ENCODE data around the gene GATA6.

The GATA6 gene

DNA sequence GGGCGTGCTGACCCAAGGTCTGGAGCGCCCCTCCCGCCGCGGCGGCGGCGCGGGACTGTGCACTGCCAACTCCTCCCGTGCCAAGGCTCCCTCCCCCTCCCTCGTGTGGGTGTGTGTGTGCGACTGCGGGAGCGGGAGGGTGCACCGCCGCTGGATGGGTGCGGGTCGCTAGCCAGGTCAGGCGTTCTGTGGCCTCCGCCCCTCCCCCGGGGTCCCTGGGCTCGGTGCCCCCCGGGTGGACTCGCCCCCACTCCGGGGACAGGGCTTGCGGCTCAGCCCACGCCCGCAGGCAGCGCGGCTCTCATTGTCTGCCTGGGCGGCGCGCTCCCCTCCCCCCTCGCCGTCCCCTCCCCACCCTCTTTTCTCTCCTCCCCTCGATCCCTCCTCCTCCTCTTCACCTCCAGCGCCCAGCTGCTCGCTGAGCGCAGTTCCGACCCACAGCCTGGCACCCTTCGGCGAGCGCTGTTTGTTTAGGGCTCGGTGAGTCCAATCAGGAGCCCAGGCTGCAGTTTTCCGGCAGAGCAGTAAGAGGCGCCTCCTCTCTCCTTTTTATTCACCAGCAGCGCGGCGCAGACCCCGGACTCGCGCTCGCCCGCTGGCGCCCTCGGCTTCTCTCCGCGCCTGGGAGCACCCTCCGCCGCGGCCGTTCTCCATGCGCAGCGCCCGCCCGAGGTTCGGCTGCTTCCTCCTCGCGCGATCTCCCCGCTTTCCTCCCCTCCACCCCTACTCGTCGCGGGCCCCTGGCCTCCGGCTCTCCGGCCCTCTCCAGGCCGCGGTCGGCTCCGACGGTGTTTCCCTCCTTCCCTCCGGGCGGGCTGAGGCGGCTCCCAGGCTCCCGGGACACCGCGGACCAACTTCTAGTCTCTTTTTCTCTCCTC, at the start of gene GATA6:
GATA6 (plus strand) TSS at position 579 of the 878 bp plus-strand sequence. CDS start 1,556 bp downstream, outside the sequence.
- H3K4me3 Mint-ChIP-seq = peak within 1 kb of the TSS; percentile 86
- H3K36me3 Mint-ChIP-seq = no peaks in the 10 kb centered on the region
- H3K27ac Mint-ChIP-seq = no peak within 1 kb of the TSS
- H3K9me3 Mint-ChIP-seq (ENCODE audit: low read depth) = no peaks in the 10 kb centered on the region
- peaks cover 27% of the 10 kb centered on the region for H3K4me1 Mint-ChIP-seq (ENCODE audit: low read depth)
- H3K27me3 Mint-ChIP-seq = peaks cover 38% of the 10 kb centered on the region

DNA sequence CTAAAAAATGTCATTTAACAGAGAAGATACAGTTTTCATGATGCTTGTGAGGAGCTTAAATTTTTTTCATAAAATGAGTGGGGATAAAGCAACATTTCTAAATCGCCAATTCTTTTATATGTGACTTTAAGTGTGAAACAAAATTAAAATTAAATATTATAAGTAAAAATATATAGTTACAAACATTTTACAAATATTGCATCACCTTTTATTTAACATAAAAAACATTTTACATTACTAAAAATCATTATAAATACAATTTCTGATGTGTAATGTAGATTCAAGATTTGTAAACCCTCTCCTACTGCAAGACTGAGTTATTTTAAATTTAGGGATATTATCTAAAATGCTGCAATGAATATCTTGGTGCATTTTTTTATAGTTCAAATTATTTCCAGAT, 44.4 kb upstream of the GATA6 start:
- H3K9me3 Mint-ChIP-seq (ENCODE audit: low read depth) = no peaks in the 10 kb centered on the region
- no peaks in the 10 kb centered on the region for H3K36me3 Mint-ChIP-seq
- H3K27me3 Mint-ChIP-seq = peaks cover 13% of the 10 kb centered on the region
- H3K27ac Mint-ChIP-seq = no peak overlapping the region
- no peaks in the 10 kb centered on the region for H3K4me1 Mint-ChIP-seq (ENCODE audit: low read depth)
- H3K4me3 Mint-ChIP-seq = no peak overlapping the region

DNA sequence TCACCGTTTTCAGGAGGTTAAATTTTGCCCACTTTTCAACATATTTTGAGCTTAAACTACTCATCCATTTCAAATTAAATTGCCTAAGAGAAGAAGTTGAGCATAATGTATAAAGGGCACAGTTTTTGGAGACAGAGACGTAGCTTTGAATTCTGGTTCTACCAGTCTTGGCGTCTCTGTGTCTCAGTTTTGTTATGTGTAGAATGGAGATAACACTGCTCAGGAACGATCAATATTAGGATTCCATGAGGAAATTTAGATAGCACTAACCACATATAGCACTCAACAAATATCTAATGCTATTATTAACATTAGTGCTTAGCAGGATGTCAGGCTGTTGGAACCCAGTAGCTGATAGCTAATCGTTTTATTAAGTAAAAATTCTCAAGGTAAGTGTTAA, 40.4 kb upstream of the GATA6 start:
- peaks cover 6% of the 10 kb centered on the region for H3K27me3 Mint-ChIP-seq
- H3K9me3 Mint-ChIP-seq (ENCODE audit: low read depth) = no peaks in the 10 kb centered on the region
- H3K4me1 Mint-ChIP-seq (ENCODE audit: low read depth) = no peaks in the 10 kb centered on the region
- no peak overlapping the region for H3K27ac Mint-ChIP-seq
- no peak overlapping the region for H3K4me3 Mint-ChIP-seq
- no peaks in the 10 kb centered on the region for H3K36me3 Mint-ChIP-seq

DNA sequence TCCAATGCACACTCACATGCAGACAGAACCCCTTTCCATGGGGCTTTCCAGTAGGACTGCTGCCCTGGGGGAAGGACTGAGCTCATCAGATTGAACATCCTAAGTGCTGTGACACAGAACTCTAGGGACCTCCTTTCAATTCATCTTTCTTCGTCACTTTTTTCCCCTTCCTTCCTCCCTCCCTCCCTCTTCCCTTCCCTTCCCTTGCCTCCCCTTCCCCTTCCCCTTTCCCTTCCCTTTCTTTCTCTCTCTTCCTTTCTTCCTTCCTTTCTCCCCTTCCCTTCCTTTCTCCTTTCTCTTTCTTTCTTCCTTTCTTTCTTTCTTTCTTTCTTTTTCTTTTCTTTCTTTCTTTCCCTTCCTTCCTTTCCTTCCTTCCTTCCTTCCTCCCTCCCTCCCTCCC, 39.6 kb upstream of the GATA6 start:
- Mint-ChIP-seq H3K4me3 (no peak overlapping the region), H3K27me3 (peaks cover 5% of the 10 kb centered on the region), H3K4me1 (ENCODE audit: low read depth) (no peaks in the 10 kb centered on the region), H3K9me3 (ENCODE audit: low read depth) (no peaks in the 10 kb centered on the region), H3K36me3 (no peaks in the 10 kb centered on the region), H3K27ac (no peak overlapping the region)

DNA sequence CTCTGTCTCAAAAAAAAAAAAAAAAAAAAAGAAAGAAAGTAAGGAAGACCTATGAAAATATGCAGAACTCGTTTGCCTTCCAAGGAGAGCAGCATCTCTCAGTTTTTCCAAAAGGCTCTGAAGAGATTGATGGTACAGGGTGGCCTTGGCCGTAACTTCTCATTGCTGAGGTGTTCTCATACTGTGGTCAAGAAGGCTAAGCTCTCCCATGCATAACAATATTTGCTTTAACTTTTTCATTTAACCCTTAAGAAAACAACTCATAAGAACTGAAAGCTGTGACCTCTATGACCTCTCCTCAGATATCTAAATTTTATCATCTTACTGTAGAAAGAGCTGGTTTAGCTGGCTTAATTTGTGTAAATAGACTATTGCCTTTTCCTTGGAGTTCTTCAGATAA, 37.1 kb upstream of the GATA6 start:
- H3K9me3 Mint-ChIP-seq (ENCODE audit: low read depth) = peaks cover 3% of the 10 kb centered on the region

DNA sequence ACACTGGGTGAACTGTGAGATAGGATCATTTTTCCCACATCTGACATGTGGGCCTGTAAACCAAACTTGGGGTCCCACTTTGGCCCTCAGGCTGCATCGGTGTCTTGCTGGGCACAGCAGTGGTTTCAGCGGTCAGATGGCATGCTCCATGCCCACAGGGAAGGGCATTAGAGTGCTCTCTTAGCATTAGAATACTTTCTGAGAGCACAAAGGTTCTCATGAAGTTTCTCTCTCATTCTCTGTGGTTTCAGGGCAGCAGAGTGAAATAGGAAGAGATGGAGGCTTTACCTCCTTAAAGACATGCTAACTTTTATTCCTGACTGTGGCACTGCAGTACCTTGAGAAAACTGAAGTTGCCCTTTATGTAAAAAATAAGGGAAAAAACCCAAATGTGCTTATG, 36.6 kb upstream of the GATA6 start:
- H3K4me3 Mint-ChIP-seq = no peak overlapping the region
- no peaks in the 10 kb centered on the region for H3K4me1 Mint-ChIP-seq (ENCODE audit: low read depth)
- no peak overlapping the region for H3K27ac Mint-ChIP-seq
- peaks cover 3% of the 10 kb centered on the region for H3K9me3 Mint-ChIP-seq (ENCODE audit: low read depth)
- H3K27me3 Mint-ChIP-seq = peaks cover 2% of the 10 kb centered on the region
- H3K36me3 Mint-ChIP-seq = no peaks in the 10 kb centered on the region

More for the DNA sequence above, 37.1 kb upstream of the GATA6 start:
- H3K27ac Mint-ChIP-seq = no peak overlapping the region
- peaks cover 2% of the 10 kb centered on the region for H3K27me3 Mint-ChIP-seq
- no peaks in the 10 kb centered on the region for H3K4me1 Mint-ChIP-seq (ENCODE audit: low read depth)
- H3K36me3 Mint-ChIP-seq = no peaks in the 10 kb centered on the region
- no peak overlapping the region for H3K4me3 Mint-ChIP-seq

DNA sequence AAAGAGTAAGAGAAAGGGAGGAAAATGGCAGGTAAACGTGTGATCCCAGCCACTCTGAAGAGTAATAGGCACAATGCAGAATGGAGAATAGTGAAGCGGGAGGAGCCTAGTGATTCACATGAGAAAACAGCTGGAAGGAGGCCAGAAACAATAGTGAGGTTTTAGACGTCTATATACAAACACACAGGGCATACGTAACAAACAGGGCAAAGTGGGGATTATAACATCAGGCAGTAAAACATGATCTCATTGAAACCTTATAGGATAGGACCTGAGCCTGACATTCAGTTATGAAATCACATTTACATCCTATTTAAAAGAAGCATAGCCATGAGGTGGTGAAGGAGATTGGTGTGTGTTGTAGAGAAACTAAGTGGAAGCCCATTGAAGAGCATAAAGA, 33.0 kb upstream of the GATA6 start:
- no peaks in the 10 kb centered on the region for H3K4me1 Mint-ChIP-seq (ENCODE audit: low read depth)
- no peaks in the 10 kb centered on the region for H3K36me3 Mint-ChIP-seq
- no peak overlapping the region for H3K4me3 Mint-ChIP-seq
- H3K27me3 Mint-ChIP-seq = peaks cover 3% of the 10 kb centered on the region
- H3K27ac Mint-ChIP-seq = no peak overlapping the region
- H3K9me3 Mint-ChIP-seq (ENCODE audit: low read depth) = peaks cover 3% of the 10 kb centered on the region

DNA sequence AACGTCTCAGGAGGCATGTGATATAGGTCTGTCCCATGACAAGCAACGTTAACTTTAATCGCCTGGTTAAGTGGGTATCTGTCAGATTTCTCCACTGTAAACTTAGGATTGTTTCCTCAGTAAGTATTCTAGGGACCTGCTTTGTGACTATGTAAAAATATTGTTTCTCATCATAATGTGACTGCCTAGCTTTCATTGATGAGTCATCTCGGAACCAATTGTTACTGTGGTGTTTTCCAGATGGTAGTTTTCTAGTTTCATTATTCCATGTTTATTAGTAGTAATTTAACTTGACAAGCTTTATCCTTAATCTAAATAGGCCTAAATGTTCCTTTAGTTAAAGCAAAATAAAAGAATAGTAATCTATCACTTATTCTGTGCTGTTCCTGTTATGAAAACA, 28.2 kb upstream of the GATA6 start:
- Mint-ChIP-seq H3K9me3 (ENCODE audit: low read depth) (no peaks in the 10 kb centered on the region), H3K36me3 (no peaks in the 10 kb centered on the region), H3K27me3 (peaks cover 1% of the 10 kb centered on the region), H3K27ac (no peak overlapping the region), H3K4me1 (ENCODE audit: low read depth) (no peaks in the 10 kb centered on the region), H3K4me3 (no peak overlapping the region)

DNA sequence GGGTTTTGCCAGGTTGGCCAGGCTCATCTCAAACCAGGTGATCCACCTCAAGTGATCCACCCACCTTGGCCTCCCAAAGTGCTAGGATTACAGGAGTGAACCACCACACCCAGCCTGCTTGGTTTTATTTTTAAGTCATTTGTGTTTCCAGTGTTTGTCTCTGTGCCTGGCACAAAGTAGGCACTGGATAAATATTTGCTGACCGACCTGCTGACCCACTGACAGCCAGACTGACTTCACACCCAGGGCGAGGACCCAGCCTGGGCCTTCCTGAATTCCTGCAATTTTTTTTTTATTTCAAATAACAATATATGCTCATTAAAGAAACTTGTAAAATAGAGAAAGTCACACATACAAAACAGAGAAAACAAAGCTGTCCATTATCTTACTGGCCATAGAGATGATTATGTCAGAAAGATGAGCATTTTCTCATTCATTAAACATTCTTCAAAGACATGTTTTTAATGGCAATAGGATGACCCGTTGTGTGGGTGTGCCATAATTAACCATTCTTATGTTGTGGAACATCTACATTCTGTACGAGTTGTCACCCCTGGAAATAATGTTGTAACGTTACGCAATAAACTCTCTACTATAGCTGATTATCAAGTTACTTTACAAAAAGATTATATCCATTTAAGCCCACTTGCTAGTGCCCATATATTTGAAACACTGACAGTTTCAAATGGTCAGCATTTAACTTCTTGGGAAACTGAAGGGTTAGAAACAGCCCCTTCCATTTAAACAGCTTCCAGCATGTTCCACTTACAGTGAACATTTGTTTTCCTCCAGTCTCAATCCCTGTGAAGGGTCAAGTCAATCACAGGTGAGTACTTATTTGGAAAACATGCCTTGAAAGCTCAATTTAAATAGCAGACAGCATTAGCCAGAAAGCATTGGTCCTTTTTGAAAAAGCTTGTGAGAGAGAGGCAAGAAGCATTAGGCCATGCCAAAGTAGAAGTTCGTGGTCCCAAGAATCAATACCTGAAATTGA, 25.7 kb upstream of the GATA6 start:
- Mint-ChIP-seq H3K27ac (no peak overlapping the region), H3K36me3 (no peaks in the 10 kb centered on the region), H3K4me1 (ENCODE audit: low read depth) (no peaks in the 10 kb centered on the region), H3K27me3 (no peaks in the 10 kb centered on the region), H3K4me3 (no peak overlapping the region), H3K9me3 (ENCODE audit: low read depth) (no peaks in the 10 kb centered on the region)

DNA sequence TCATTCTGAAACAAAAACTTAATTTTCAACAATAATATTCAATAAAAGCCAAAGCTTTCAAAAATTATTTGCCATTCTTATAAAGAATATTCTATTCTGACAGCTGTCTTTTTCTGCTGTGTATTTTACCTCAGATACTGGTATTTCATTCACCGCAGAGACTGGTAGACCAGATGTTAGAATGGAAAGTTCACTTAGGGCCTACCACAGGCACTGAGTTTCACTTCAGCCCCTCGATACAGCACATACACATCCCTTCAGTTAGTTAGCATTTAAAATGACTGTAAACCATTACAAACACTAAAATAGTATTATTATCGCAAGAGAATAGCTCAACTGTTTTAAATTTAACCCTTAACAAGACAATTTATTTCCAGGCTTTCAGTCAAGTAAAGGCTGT, 24.2 kb upstream of the GATA6 start:
- H3K4me3 Mint-ChIP-seq = no peak overlapping the region
- no peaks in the 10 kb centered on the region for H3K36me3 Mint-ChIP-seq
- no peaks in the 10 kb centered on the region for H3K4me1 Mint-ChIP-seq (ENCODE audit: low read depth)
- no peaks in the 10 kb centered on the region for H3K27me3 Mint-ChIP-seq
- H3K27ac Mint-ChIP-seq = no peak overlapping the region
- H3K9me3 Mint-ChIP-seq (ENCODE audit: low read depth) = no peaks in the 10 kb centered on the region

DNA sequence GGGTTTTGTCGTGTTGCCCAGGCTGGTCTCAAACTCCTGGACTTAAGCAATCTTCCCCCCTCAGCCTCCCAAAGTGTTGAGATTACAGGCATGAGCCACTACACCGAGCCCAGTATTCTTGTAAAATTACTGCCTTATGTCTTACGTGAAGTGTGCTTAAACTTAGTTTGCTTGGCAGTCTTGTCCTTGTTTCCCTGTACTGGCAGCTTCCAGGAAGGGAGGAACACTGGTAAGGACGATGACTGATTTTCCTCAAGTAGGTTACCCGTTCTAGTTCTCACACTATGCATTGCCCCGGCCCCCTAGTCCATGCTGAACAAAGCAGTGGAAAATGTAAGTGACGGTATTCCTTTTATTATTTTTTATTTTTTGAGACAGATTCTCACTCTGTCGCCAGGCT, 19.7 kb upstream of the GATA6 start:
- Mint-ChIP-seq H3K36me3 (no peaks in the 10 kb centered on the region), H3K9me3 (ENCODE audit: low read depth) (no peaks in the 10 kb centered on the region), H3K27ac (no peak overlapping the region), H3K27me3 (peaks cover 4% of the 10 kb centered on the region), H3K4me1 (ENCODE audit: low read depth) (no peaks in the 10 kb centered on the region), H3K4me3 (no peak overlapping the region)

DNA sequence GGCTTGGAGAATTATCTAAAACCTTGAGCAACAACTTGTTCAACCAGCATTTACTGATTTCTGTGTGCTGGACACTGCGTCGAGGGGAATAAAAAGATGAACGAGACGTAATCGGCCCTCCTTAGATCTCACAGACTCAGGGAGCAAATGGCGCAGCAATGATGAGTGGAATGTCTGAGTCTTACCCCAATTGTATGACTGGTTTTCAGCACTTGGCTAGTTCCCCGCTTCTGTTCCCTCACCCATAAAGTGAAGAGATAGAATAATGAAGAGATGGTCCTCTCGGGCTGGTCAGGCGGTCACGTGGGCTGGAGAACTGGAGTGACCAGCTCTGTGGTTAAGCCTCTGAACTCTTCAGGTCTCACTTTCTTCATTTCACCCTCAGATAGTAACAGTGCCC, 17.3 kb upstream of the GATA6 start:
- no peaks in the 10 kb centered on the region for H3K36me3 Mint-ChIP-seq
- no peak overlapping the region for H3K27ac Mint-ChIP-seq
- no peaks in the 10 kb centered on the region for H3K9me3 Mint-ChIP-seq (ENCODE audit: low read depth)
- H3K4me3 Mint-ChIP-seq = no peak overlapping the region
- peaks cover 4% of the 10 kb centered on the region for H3K27me3 Mint-ChIP-seq
- no peaks in the 10 kb centered on the region for H3K4me1 Mint-ChIP-seq (ENCODE audit: low read depth)

DNA sequence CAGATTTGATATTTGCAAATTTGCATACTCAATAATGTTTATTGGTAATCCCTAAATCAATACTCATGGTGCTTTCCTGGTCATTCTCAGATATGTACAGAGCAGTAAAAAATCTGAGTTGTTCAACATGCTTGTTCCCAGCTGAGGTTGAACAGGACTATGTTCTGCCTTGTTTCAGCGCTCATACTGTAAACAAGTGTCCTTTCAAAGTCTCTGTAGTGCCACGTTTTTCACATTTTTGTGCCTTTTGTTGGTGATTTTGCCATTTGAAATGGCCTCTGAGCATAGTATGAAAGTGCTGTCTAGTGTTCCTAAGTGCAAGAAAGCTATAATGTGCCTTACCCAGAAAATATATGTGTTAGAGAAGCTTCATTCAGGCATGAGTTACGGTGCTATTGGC, 16.0 kb upstream of the GATA6 start:
- Mint-ChIP-seq H3K9me3 (ENCODE audit: low read depth) (no peaks in the 10 kb centered on the region), H3K27me3 (peaks cover 6% of the 10 kb centered on the region), H3K36me3 (no peaks in the 10 kb centered on the region), H3K4me1 (ENCODE audit: low read depth) (no peaks in the 10 kb centered on the region), H3K4me3 (no peak overlapping the region), H3K27ac (no peak overlapping the region)

DNA sequence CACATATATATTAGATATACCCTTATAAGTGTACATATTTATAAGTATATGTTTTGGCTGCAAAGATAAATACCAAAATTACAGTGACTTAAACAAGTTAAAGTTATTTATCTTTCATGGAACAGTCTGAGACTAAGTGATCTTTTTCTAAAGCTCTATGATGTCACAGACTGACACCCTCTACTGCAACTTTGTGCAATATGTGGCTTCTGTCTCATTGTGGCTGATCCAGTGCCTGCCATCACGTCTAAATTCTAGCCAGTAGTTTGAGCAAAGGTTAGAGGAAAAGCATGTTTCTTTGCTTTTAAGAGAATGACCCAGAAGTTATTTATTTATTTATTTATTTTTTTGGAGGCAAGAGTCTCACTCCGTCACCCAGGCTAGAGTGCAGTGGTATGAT, 13.8 kb upstream of the GATA6 start:
- no peaks in the 10 kb centered on the region for H3K36me3 Mint-ChIP-seq
- H3K9me3 Mint-ChIP-seq (ENCODE audit: low read depth) = no peaks in the 10 kb centered on the region
- H3K4me3 Mint-ChIP-seq = no peak overlapping the region
- H3K4me1 Mint-ChIP-seq (ENCODE audit: low read depth) = no peaks in the 10 kb centered on the region
- peaks cover 12% of the 10 kb centered on the region for H3K27me3 Mint-ChIP-seq
- no peak overlapping the region for H3K27ac Mint-ChIP-seq

DNA sequence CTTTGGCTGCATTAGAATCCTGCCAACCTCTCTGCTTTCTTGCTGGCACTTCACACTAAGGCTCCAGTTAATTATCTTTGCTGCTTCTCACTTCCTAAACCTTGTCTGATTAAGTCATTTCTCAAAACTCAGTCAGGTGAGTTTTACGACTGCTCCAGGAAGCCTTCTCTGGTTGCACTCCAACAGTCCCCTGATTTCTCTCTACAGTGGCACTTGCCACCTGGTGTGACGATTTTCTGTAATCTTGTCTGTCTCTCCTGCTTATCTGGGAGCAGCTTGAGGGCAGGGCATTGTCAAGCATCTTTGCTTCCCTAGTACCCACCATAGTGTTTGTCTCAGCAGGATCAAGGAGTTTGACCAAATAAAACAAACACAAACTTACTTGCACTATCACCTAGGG, 10.4 kb upstream of the GATA6 start:
- Mint-ChIP-seq H3K4me1 (ENCODE audit: low read depth) (no peaks in the 10 kb centered on the region), H3K27ac (no peak overlapping the region), H3K36me3 (no peaks in the 10 kb centered on the region), H3K9me3 (ENCODE audit: low read depth) (no peaks in the 10 kb centered on the region), H3K4me3 (no peak overlapping the region), H3K27me3 (peaks cover 27% of the 10 kb centered on the region)
